Peyer's patch (tissue), 4 donors: ENCODE data around the gene RFESD. TPM values are rescaled to one million over a fixed set of nuclear protein-coding genes. Genes with fewer than 3 reads are reported as not detected.
"Not testable (repeated sequence)": the region's sequence is repeated elsewhere in the genome, so short reads cannot be mapped to it uniquely, and the experiment has no call there.

Experiments
- DNase-seq, 3 donors: peaks; one replicate each; pipeline ENCODE4 v3.0.0-alpha.2; 2017 to 2019
- H3K27ac ChIP-seq, 4 donors: fragments of 200-600 bp; sonication (generic); one replicate each; pipeline ENCODE4 v1.5.1; 2016 to 2019
- H3K27me3 ChIP-seq, 2 donors: fragments of 200-600 bp; sonication (generic); one replicate each; pipeline ENCODE4 v1.5.1; 2019
- H3K36me3 ChIP-seq, 3 donors: fragments of 200-600 bp; sonication (generic); one replicate each; pipeline ENCODE4 v1.5.1; 2016 to 2019
- H3K4me1 ChIP-seq, 4 donors: fragments of 200-600 bp; sonication (generic); one replicate each; pipeline ENCODE4 v1.5.1; 2016 to 2019
- H3K4me3 ChIP-seq, 4 donors: fragments of 200-600 bp; sonication (generic); 1 replicate in 3 of 4; 2 replicates in 1 of 4; pipeline ENCODE4 v1.5.1; 2016 to 2019; ENCODE audit warnings: mild to moderate bottlenecking in 1 of 4
- H3K9me3 ChIP-seq, 4 donors: fragments of 200-600 bp; sonication (generic); one replicate each; pipeline ENCODE4 v1.5.1; 2016 to 2019; ENCODE audit warnings: mild to moderate bottlenecking in 1 of 4
- CTCF ChIP-seq, 6 experiments: fragments of 450-650 bp in 4 of 6; fragments of 200-600 bp in 2 of 6; sonication (generic) in 1 of 6; IDR thresholded peaks; one replicate each; pipeline ENCODE4 v1.5.1; 2017 to 2019; ENCODE audit warnings: antibody characterized with exemption in 6 of 6, mild to moderate bottlenecking in 3 of 6, moderate library complexity in 1 of 6
- POLR2A ChIP-seq, 2 donors: fragments of 450-650 bp; IDR thresholded peaks; one replicate each; pipeline ENCODE4 v1.5.1; 2017; ENCODE audit warnings: antibody characterized with exemption in 2 of 2, mild to moderate bottlenecking in 2 of 2, moderate library complexity in 2 of 2
- total RNA-seq, 4 donors: library from RNA; depleted of rRNA; stranded (reverse); fragments of >200 nt; gene quantifications; one replicate each; pipeline ENCODE4 v1.1.0, GENCODE V29; 2016

RFESD gene
- total RNA-seq, 4 donors from 2014 or later = 1.7 TPM; not detected in 3

- H3K27me3 ChIP-seq = no peaks in the 10 kb centered on the region
- DNase-seq = no peak
- H3K4me1 ChIP-seq = peaks cover 0 to 7% (median 0%) of the 10 kb centered on the region in 4 donors
These were observed 12.5 kb upstream of the RFESD start for GRCh38 chr5:95634081-95634480.

GRCh38 chr5:95638632-95639031 lies 7.9 kb upstream of the RFESD start:
- H3K4me1 ChIP-seq = no peaks in the 10 kb centered on the region
- no peak overlapping the region for H3K27ac ChIP-seq
- H3K36me3 ChIP-seq = no peaks in the 10 kb centered on the region

More at GRCh38 chr5:95634081-95634480, 12.5 kb upstream of the RFESD start:
- Histone ChIP-seq H3K4me3 (no peak overlapping the region), H3K36me3 (no peaks in the 10 kb centered on the region), H3K27ac (no peak overlapping the region), H3K9me3 (no peaks in the 10 kb centered on the region)
- no peak for TF ChIP-seq CTCF (IDR thresholded peaks at IDR 0.05)
- TF ChIP-seq POLR2A (IDR thresholded peaks at IDR 0.05) = no peak

GRCh38 chr5:95641741-95642220 lies 4.8 kb upstream of the RFESD start:
- Histone ChIP-seq H3K36me3 (no peaks in the 10 kb centered on the region), H3K27me3 (no peaks in the 10 kb centered on the region), H3K4me1 (no peaks in the 10 kb centered on the region), H3K4me3 (no peak overlapping the region), H3K27ac (peak overlapping the region in 2 of 4 donors; percentile 33 to 50), H3K9me3 (no peaks in the 10 kb centered on the region)
- TF ChIP-seq POLR2A (IDR thresholded peaks at IDR 0.05) = no peak
- TF ChIP-seq CTCF (IDR thresholded peaks at IDR 0.05) = no peak
- no peak for DNase-seq

More at GRCh38 chr5:95638632-95639031, 7.9 kb upstream of the RFESD start:
- Histone ChIP-seq H3K4me3 (no peak overlapping the region), H3K27me3 (no peaks in the 10 kb centered on the region), H3K9me3 (no peaks in the 10 kb centered on the region)
- TF ChIP-seq CTCF (IDR thresholded peaks at IDR 0.05) (no peak), POLR2A (IDR thresholded peaks at IDR 0.05) (no peak)
- no peak for DNase-seq

GRCh38 chr5:95643152-95643551 lies 3.4 kb upstream of the RFESD start:
- Histone ChIP-seq H3K36me3 (no peaks in the 10 kb centered on the region), H3K4me3 (no peak overlapping the region), H3K4me1 (peaks cover 0 to 9% (median 3%) of the 10 kb centered on the region in 4 donors), H3K27ac (no peak overlapping the region), H3K27me3 (no peaks in the 10 kb centered on the region), H3K9me3 (no peaks in the 10 kb centered on the region)
- TF ChIP-seq CTCF (IDR thresholded peaks at IDR 0.05) (no peak), POLR2A (IDR thresholded peaks at IDR 0.05) (no peak)
- no peak for DNase-seq

- Histone ChIP-seq H3K9me3 (no peaks in the 10 kb centered on the region), H3K27ac (peak overlapping the region in 3 of 4 donors; percentile 12 to 98 (median 38)), H3K36me3 (no peaks in the 10 kb centered on the region), H3K4me1 (peaks cover 0 to 9% (median 3%) of the 10 kb centered on the region in 4 donors), H3K4me3 (no peak overlapping the region), H3K27me3 (no peaks in the 10 kb centered on the region)
- TF ChIP-seq CTCF (IDR thresholded peaks at IDR 0.05) (peak; percentile 61 to 86 (median 76)), POLR2A (IDR thresholded peaks at IDR 0.05) (no peak)
- peak in 2 of 3 donors; percentile 46 to 83 for DNase-seq
These were observed 2.1 kb upstream of the RFESD start for GRCh38 chr5:95644351-95645042.

GRCh38 chr5:95646226-95646568 lies 380 bp upstream of the RFESD start:
- H3K27ac ChIP-seq = peak overlapping the region; percentile 85 to 98 (median 92)
- DNase-seq, H3K4me1 ChIP-seq, H3K27me3 ChIP-seq, H3K36me3 ChIP-seq, H3K9me3 ChIP-seq: not testable (repeated sequence)
- H3K4me3 ChIP-seq = peak overlapping the region; percentile 39 to 53 (median 50)
